Measurements from ENCODE around the gene TRIM3.
A peak's percentile ranks its signal among the peaks of the same experiment; 100 is the strongest.

Gene TRIM3

DNA sequence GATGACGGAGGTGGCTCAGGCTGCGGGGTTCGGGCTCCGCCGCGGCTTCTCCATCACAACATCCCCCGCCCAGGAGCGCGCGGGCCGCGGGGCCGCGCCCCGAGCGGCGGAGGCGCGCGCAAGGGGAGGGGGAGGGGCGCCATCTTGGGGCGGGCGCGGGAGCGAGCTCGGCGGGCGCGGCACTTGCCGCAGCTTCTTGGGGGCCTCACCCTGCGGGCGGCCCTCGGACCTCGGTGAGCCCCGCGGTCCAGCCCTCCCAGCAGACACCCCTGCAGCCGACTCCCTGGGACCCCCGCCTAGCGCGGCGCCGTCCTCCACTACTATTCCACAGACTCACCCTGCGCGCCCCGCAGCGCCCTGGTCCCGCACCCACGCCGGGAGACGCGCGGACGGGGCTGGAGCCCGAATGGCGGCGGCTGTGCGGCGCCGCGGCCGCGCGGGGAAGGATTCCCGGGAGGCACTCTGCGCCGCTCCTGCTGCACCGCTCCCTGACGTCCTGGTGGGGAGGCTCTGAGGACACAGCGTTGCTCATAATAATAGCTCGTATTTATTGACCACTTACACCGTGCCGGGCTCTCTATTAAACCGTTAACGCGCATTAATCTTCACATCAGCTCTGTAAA lies 54.6 kb downstream of the TRIM3 start, which contains the start of gene APBB1:
Gene APBB1, minus strand, starts transcription at position 86 of the 623 bp plus-strand sequence. CDS start 7,747 bp downstream, outside the sequence.
- no peaks in the 10 kb centered on the region for H3K79me2 ChIP-seq (ENCODE audit: control insufficient read depth, low read length)
- H3K4me3 ChIP-seq (ENCODE audit: low read length), result peak within 1 kb of the TSS; percentile 85
- TF ChIP-seq, protein P1, sequence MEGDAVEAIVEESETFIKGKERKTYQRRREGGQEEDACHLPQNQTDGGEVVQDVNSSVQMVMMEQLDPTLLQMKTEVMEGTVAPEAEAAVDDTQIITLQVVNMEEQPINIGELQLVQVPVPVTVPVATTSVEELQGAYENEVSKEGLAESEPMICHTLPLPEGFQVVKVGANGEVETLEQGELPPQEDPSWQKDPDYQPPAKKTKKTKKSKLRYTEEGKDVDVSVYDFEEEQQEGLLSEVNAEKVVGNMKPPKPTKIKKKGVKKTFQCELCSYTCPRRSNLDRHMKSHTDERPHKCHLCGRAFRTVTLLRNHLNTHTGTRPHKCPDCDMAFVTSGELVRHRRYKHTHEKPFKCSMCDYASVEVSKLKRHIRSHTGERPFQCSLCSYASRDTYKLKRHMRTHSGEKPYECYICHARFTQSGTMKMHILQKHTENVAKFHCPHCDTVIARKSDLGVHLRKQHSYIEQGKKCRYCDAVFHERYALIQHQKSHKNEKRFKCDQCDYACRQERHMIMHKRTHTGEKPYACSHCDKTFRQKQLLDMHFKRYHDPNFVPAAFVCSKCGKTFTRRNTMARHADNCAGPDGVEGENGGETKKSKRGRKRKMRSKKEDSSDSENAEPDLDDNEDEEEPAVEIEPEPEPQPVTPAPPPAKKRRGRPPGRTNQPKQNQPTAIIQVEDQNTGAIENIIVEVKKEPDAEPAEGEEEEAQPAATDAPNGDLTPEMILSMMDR (IDR thresholded peaks at IDR 0.05; ENCODE audit: low read depth, low read length, poor library complexity, severe bottlenecking), result no peak
- no peak; the same call in 1 of the 2 replicates for TF ChIP-seq EZH2phosphoT487 (IDR thresholded peaks at IDR 0.05; ENCODE audit: borderline replicate concordance, low read length)
- peaks cover 8% of the 10 kb centered on the region for H3K4me1 ChIP-seq (ENCODE audit: control insufficient read depth, low read length)
- H3K27me3 ChIP-seq (ENCODE audit: control insufficient read depth, low read length), result peaks cover 79% of the 10 kb centered on the region
- 0 out of 2 replicates have a peak, but pooled peaks cover 3% of the 10 kb centered on the region for H3F3A ChIP-seq (ENCODE audit: control insufficient read depth, insufficient read depth)
- no peaks in the 10 kb centered on the region for H3K36me3 ChIP-seq (ENCODE audit: control insufficient read depth, low read length)
- no peak within 1 kb of the TSS for H3K27ac ChIP-seq (ENCODE audit: low read depth, low read length)
- H3K9me2 ChIP-seq (replicated peaks; ENCODE audit: control insufficient read depth, low read length), result no peaks in the 10 kb centered on the region
- peak within 1 kb of the TSS; percentile 87 for H3K4me2 ChIP-seq (ENCODE audit: low read length)
- no peaks in the 10 kb centered on the region for H4K20me1 ChIP-seq (ENCODE audit: control insufficient read depth, insufficient read depth, low read depth, low read length)
- H3K9me3 ChIP-seq (ENCODE audit: control insufficient read depth, insufficient read depth, low read length), result no peaks in the 10 kb centered on the region

GRCh38 chr11:6418557-6419008 lies 55.2 kb downstream of the TRIM3 start:
- Histone ChIP-seq H3K4me2 (ENCODE audit: low read length) (peak overlapping the region; percentile 87), H3K27ac (ENCODE audit: low read depth, low read length) (no peak overlapping the region), H4K20me1 (ENCODE audit: control insufficient read depth, insufficient read depth, low read depth, low read length) (no peaks in the 10 kb centered on the region), H3K27me3 (ENCODE audit: control insufficient read depth, low read length) (peaks cover 74% of the 10 kb centered on the region), H3K9me3 (ENCODE audit: control insufficient read depth, insufficient read depth, low read length) (no peaks in the 10 kb centered on the region), H3K79me2 (ENCODE audit: control insufficient read depth, low read length) (no peaks in the 10 kb centered on the region), H3K4me1 (ENCODE audit: control insufficient read depth, low read length) (peaks cover 8% of the 10 kb centered on the region), H3F3A (ENCODE audit: control insufficient read depth, insufficient read depth) (0 out of 2 replicates have a peak, but pooled peaks cover 3% of the 10 kb centered on the region), H3K4me3 (ENCODE audit: low read length) (peak overlapping the region; percentile 85), H3K9me2 (replicated peaks; ENCODE audit: control insufficient read depth, low read length) (no peaks in the 10 kb centered on the region), H3K36me3 (ENCODE audit: control insufficient read depth, low read length) (no peaks in the 10 kb centered on the region)
- TF ChIP-seq EZH2phosphoT487 (IDR thresholded peaks at IDR 0.05; ENCODE audit: borderline replicate concordance, low read length), result no peak
- TF ChIP-seq, protein P1 (IDR thresholded peaks at IDR 0.05; ENCODE audit: low read depth, low read length, poor library complexity, severe bottlenecking), result no peak

GRCh38 chr11:6417907-6418556 lies 55.7 kb downstream of the TRIM3 start:
- Histone ChIP-seq H3K4me1 (ENCODE audit: control insufficient read depth, low read length) (peaks cover 8% of the 10 kb centered on the region), H3K27me3 (ENCODE audit: control insufficient read depth, low read length) (peaks cover 70% of the 10 kb centered on the region), H3K27ac (ENCODE audit: low read depth, low read length) (no peak overlapping the region), H3K36me3 (ENCODE audit: control insufficient read depth, low read length) (no peaks in the 10 kb centered on the region), H4K20me1 (ENCODE audit: control insufficient read depth, insufficient read depth, low read depth, low read length) (no peaks in the 10 kb centered on the region), H3K79me2 (ENCODE audit: control insufficient read depth, low read length) (no peaks in the 10 kb centered on the region), H3K9me2 (replicated peaks; ENCODE audit: control insufficient read depth, low read length) (no peaks in the 10 kb centered on the region), H3K9me3 (ENCODE audit: control insufficient read depth, insufficient read depth, low read length) (no peaks in the 10 kb centered on the region), H3F3A (ENCODE audit: control insufficient read depth, insufficient read depth) (0 out of 2 replicates have a peak, but pooled peaks cover 3% of the 10 kb centered on the region), H3K4me3 (ENCODE audit: low read length) (peak overlapping the region; percentile 85), H3K4me2 (ENCODE audit: low read length) (peak overlapping the region; percentile 87)
- TF ChIP-seq, protein P1 (IDR thresholded peaks at IDR 0.05; ENCODE audit: low read depth, low read length, poor library complexity, severe bottlenecking), result no peak
- TF ChIP-seq EZH2phosphoT487 (IDR thresholded peaks at IDR 0.05; ENCODE audit: borderline replicate concordance, low read length), result no peak
